HEK293 (cell line): ENCODE data around the gene DGUOK.

ENCODE experiments used
- CTCF ChIA-PET: fragments of 350-600 bp; formaldehyde crosslinking; extraction: SDS; loops from one replicate; lab custom pipeline; 2021; ENCODE audit warnings: antibody characterized with exemption; lab: Yijun Ruan, JAX
- POLR2A ChIA-PET: fragments of 300-600 bp; formaldehyde crosslinking; extraction: SDS; loops from one replicate; lab custom pipeline; 2020; ENCODE audit warnings: antibody characterized with exemption, inconsistent platforms; lab: Yijun Ruan, JAX
- H3K27ac ChIP-seq: fragments of 200-500 bp; sonication (Bioruptor generic); 2 replicates; pipeline ENCODE4 v1.5.1; 2014; ENCODE audit warnings: low read depth, low read length, control low read depth, inconsistent platforms; ENCODE audit errors: extremely low read depth
- H3K36me3 ChIP-seq, 2 experiments: fragments of 200-500 bp in 1 of 2; sonication (Bioruptor generic) in 1 of 2; 1 replicate in 1 of 2; 2 replicates in 1 of 2; pipeline ENCODE4 v1.5.1; 2014 to 2017; ENCODE audit warnings: inconsistent platforms in 2 of 2, low read length in 2 of 2; ENCODE audit not compliant: control insufficient read depth in 2 of 2, insufficient read depth in 1 of 2
- H3K4me1 ChIP-seq: fragments of 200-500 bp; sonication (Bioruptor generic); 2 replicates; pipeline ENCODE4 v1.5.1; 2014; ENCODE audit warnings: mild to moderate bottlenecking, low read length, inconsistent platforms; ENCODE audit not compliant: control insufficient read depth, insufficient read depth
- H3K4me3 ChIP-seq: 2 replicates; pipeline ENCODE4 v1.5.1; 2011; ENCODE audit warnings: low read depth, mild to moderate bottlenecking, control low read depth, low read length, moderate library complexity
- H3K9me3 ChIP-seq: fragments of 200-500 bp; sonication (Bioruptor generic); 2 replicates; pipeline ENCODE4 v1.5.1; 2014; ENCODE audit warnings: low read depth, low read length, inconsistent platforms; ENCODE audit not compliant: control insufficient read depth, insufficient read depth
- KLF10 ChIP-seq: fragments of 450-650 bp; IDR thresholded peaks from 2 replicates; pipeline ENCODE4 v1.5.1; 2018; ENCODE audit warnings: missing biosample characterization, mild to moderate bottlenecking, missing genetic modification characterization
- MYNN ChIP-seq: fragments of 450-650 bp; formaldehyde crosslinking; IDR thresholded peaks from 2 replicates; pipeline ENCODE4 v1.5.1; 2016; ENCODE audit warnings: missing biosample characterization, missing genetic modification characterization, borderline replicate concordance
- SCRT1 ChIP-seq: fragments of 450-650 bp; formaldehyde crosslinking; IDR thresholded peaks from 2 replicates; pipeline ENCODE4 v1.5.1; 2016; ENCODE audit warnings: missing biosample characterization, missing genetic modification characterization, borderline replicate concordance
- ZBTB48 ChIP-seq: fragments of 450-650 bp; formaldehyde crosslinking; IDR thresholded peaks from 2 replicates; pipeline ENCODE4 v1.5.1; 2016; ENCODE audit warnings: missing biosample characterization, missing genetic modification characterization
- ZNF140 ChIP-seq: fragments of 450-650 bp; formaldehyde crosslinking; IDR thresholded peaks from 2 replicates; pipeline ENCODE4 v1.5.1; 2016; ENCODE audit warnings: missing biosample characterization, missing genetic modification characterization
- ZNF157 ChIP-seq: fragments of 450-650 bp; formaldehyde crosslinking; IDR thresholded peaks from 2 replicates; pipeline ENCODE4 v1.5.1; 2016; ENCODE audit warnings: missing biosample characterization, missing genetic modification characterization
- ZNF169 ChIP-seq: fragments of 450-650 bp; formaldehyde crosslinking; IDR thresholded peaks from 2 replicates; pipeline ENCODE4 v1.5.1; 2016; ENCODE audit warnings: missing biosample characterization, missing genetic modification characterization
- ZNF362 ChIP-seq: fragments of 450-650 bp; formaldehyde crosslinking; IDR thresholded peaks from 2 replicates; pipeline ENCODE4 v1.5.1; 2016; ENCODE audit warnings: missing biosample characterization, missing genetic modification characterization
- ZNF585B ChIP-seq: fragments of 450-650 bp; formaldehyde crosslinking; IDR thresholded peaks from 2 replicates; pipeline ENCODE4 v1.5.1; 2016; ENCODE audit warnings: missing biosample characterization, missing genetic modification characterization
- ZNF664 ChIP-seq: fragments of 450-650 bp; formaldehyde crosslinking; IDR thresholded peaks from 2 replicates; pipeline ENCODE4 v1.5.1; 2016; ENCODE audit warnings: missing biosample characterization, missing genetic modification characterization
- ZNF747 ChIP-seq: fragments of 450-650 bp; formaldehyde crosslinking; IDR thresholded peaks from 2 replicates; pipeline ENCODE4 v1.5.1; 2016; ENCODE audit warnings: missing biosample characterization, missing genetic modification characterization
- ZNF768 ChIP-seq: fragments of 450-650 bp; formaldehyde crosslinking; IDR thresholded peaks from 2 replicates; pipeline ENCODE4 v1.5.1; 2018; ENCODE audit warnings: missing biosample characterization, mild to moderate bottlenecking, missing genetic modification characterization
- ZNF785 ChIP-seq: fragments of 450-650 bp; formaldehyde crosslinking; IDR thresholded peaks from 2 replicates; pipeline ENCODE4 v1.5.1; 2016; ENCODE audit warnings: missing biosample characterization, missing genetic modification characterization
- ZXDB ChIP-seq: fragments of 450-650 bp; formaldehyde crosslinking; IDR thresholded peaks from 2 replicates; pipeline ENCODE4 v1.5.1; 2016; ENCODE audit warnings: missing biosample characterization, missing genetic modification characterization
- TF ChIP-seq, protein P1 (sequence below): fragments of 450-650 bp; formaldehyde crosslinking; conservative IDR thresholded peaks from 2 replicates; pipeline ENCODE4 v1.5.1; 2016; ENCODE audit warnings: low read depth, missing biosample characterization, missing genetic modification characterization

Gene DGUOK

GRCh38 chr2:73893764-73894474 is 32.8 kb upstream of the DGUOK start:
- Histone ChIP-seq H3K27ac (no peak overlapping the region), H3K9me3 (no peaks in the 10 kb centered on the region), H3K36me3 (no peaks in the 10 kb centered on the region), H3K4me3 (no peak overlapping the region), H3K4me1 (no peaks in the 10 kb centered on the region)
- TF ChIP-seq ZNF140 (tag by site-specific recombination), result no peak
- TF ChIP-seq ZXDB (tag by site-specific recombination), result no peak
- no peak for TF ChIP-seq ZNF157 (tag by site-specific recombination)
- no peak for TF ChIP-seq ZNF169 (tag by site-specific recombination)
- no peak for TF ChIP-seq ZBTB48
- POLR2A ChIA-PET, result no interaction called here
- CTCF ChIA-PET, result interaction anchor here (0.6 to 0.9 kb wide), 3 partner anchors 10 to 1556 kb away, joined by 3 read pairs; no protein-coding TSS in a partner anchor

DNA sequence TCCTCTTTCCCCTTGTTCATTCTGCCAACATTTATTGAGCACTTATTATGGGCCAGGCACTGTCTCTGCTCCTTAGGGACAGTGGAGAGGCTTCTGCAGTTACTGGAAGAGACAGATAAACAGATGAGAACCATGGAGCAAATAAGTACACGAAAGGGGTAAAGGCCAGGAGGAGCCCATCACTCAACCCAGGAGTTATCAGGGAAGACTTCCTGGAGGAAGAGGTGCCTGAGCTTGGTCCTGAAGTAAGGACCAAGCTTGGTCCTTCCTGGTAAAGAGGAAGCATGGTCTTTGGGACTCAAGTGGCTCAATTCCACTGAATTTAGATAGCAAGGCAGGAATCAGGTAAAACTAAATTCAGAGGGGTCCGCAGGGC is 32.2 kb upstream of the DGUOK start:
- H3K4me1 ChIP-seq, result no peaks in the 10 kb centered on the region
- no peaks in the 10 kb centered on the region for H3K36me3 ChIP-seq
- TF ChIP-seq ZNF362 (tag by site-specific recombination) (no peak), ZNF664 (tag by site-specific recombination) (peak; percentile 48; the same call in 1 of the 2 replicates)
- TF ChIP-seq, all 188 proteins: peak for 1
- no peaks in the 10 kb centered on the region for H3K9me3 ChIP-seq
- POLR2A ChIA-PET, result no interaction called here
- H3K4me3 ChIP-seq, result no peak overlapping the region
- CTCF ChIA-PET, result interaction anchor here (0.9 kb wide), 1 partner anchor 26 kb away, joined by 3 read pairs; no protein-coding TSS in a partner anchor
- no peak overlapping the region for H3K27ac ChIP-seq

- H3K9me3 ChIP-seq, result no peaks in the 10 kb centered on the region
- TF ChIP-seq KLF10 (tag by site-specific recombination) (no peak), MYNN (tag by site-specific recombination) (no peak), ZNF747 (tag by site-specific recombination) (no peak), SCRT1 (tag by site-specific recombination) (no peak), ZNF585B (tag by site-specific recombination) (no peak), ZNF768 (tag by site-specific recombination) (no peak), ZNF785 (tag by site-specific recombination) (no peak), ZNF157 (tag by site-specific recombination) (no peak)
- TF ChIP-seq, protein P1, sequence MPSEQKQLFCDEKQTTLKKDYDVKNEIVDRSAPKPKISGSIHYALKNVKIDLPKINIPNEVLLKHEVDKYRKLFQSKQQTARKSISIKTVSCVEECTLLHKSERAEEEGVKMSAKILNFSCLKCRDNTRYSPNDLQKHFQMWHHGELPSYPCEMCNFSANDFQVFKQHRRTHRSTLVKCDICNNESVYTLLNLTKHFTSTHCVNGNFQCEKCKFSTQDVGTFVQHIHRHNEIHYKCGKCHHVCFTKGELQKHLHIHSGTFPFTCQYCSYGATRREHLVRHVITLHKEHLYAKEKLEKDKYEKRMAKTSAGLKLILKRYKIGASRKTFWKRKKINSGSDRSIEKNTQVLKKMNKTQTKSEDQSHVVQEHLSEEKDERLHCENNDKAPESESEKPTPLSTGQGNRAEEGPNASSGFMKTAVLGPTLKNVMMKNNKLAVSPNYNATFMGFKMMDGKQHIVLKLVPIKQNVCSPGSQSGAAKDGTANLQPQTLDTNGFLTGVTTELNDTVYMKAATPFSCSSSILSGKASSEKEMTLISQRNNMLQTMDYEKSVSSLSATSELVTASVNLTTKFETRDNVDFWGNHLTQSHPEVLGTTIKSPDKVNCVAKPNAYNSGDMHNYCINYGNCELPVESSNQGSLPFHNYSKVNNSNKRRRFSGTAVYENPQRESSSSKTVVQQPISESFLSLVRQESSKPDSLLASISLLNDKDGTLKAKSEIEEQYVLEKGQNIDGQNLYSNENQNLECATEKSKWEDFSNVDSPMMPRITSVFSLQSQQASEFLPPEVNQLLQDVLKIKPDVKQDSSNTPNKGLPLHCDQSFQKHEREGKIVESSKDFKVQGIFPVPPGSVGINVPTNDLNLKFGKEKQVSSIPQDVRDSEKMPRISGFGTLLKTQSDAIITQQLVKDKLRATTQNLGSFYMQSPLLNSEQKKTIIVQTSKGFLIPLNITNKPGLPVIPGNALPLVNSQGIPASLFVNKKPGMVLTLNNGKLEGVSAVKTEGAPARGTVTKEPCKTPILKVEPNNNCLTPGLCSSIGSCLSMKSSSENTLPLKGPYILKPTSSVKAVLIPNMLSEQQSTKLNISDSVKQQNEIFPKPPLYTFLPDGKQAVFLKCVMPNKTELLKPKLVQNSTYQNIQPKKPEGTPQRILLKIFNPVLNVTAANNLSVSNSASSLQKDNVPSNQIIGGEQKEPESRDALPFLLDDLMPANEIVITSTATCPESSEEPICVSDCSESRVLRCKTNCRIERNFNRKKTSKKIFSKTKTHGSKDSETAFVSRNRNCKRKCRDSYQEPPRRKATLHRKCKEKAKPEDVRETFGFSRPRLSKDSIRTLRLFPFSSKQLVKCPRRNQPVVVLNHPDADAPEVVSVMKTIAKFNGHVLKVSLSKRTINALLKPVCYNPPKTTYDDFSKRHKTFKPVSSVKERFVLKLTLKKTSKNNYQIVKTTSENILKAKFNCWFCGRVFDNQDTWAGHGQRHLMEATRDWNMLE (tag by site-specific recombination), result no peak
- POLR2A ChIA-PET, result no interaction called here
- H3K4me3 ChIP-seq, result no peak overlapping the region
- CTCF ChIA-PET, result no interaction called here
- H3K4me1 ChIP-seq, result no peaks in the 10 kb centered on the region
- no peak overlapping the region for H3K27ac ChIP-seq
- H3K36me3 ChIP-seq, result no peaks in the 10 kb centered on the region
Measured at GRCh38 chr2:73894877-73895276, 31.8 kb upstream of the DGUOK start.
